HG02623 (cell line): Measurements from ENCODE around the gene WNT7B.

Source experiments
- ATAC-seq: cut with Tn5 transposase; IDR thresholded peaks from one replicate; pipeline ENCODE4 v1.9.1; 2021; ENCODE audit warnings: moderate library complexity; ENCODE audit not compliant: unreplicated experiment

WNT7B gene

GRCh38 chr22:45997077-45997776 is 20.3 kb upstream of the WNT7B start:
- ATAC-seq = no peak

DNA sequence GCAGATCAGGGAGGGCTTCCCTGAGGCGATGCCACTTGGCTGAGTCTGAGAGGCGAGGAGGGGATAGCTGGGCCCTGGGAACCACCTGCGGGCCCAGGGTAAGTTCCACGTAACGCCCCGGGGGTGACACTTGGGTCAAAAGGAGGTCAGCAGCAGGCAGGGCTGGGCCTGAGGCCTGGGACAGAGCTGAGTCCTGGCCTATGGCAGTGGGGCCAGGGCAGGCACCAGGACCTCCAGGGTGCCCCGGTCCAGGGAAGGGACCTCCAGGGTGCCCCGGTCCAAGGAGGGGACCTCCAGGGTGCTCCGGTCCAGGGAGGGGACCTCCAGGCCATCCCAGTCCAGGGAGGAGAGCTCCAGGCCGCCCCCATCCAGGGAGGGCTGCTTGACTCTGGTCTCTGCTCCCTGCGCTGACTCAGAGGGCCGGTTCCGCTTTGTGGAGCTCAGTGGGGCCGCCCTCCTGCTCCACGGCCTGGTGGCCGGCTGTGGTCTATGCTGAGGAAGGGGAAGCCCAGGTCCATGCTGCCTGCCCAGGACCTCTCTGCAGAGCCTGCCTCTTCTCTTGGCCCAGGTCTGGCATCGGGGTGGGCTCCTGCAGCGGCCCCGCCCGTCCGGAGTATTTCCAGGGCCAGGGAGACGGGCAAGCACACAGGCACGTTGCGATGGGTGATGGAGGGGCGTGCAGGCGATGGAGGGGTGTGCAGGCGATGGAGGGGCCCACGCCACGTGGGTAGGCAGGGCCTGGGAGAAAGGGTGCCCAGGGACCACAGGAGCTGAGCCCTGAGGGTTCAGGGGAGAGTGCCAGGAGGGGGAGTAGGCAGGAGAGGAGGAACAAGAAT is 19.5 kb upstream of the WNT7B start:
- no peak for ATAC-seq

GRCh38 chr22:45995405-45996101 is 18.6 kb upstream of the WNT7B start:
- ATAC-seq = no peak

GRCh38 chr22:45994491-45995404 is 17.8 kb upstream of the WNT7B start:
- ATAC-seq = no peak

GRCh38 chr22:45993841-45994240 is 16.9 kb upstream of the WNT7B start:
- ATAC-seq = no peak

DNA sequence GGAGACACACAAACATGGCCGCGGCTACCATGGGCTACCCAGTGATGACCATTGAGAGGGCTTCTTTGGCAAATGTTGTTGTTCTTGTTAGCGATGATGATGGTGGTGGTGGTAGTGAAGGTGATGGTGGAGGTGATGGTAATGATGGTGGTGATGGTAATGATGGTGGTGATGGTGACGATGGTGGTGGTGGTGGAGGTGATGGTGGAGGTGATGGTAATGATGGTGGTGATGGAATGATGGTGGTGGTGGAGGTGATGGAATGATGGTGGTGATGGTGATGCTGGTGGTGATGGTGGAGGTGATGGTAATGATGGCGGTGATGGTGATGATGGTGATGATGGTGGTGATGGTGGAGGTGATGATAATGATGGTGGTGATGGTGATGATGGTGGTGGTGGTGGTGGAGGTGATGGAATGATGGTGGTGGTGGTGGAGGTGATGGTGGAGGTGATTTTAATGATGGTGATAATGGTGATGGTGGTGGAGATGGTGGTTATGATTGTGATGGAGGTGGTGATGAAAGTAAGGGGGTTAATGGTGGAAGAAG is 16.3 kb upstream of the WNT7B start:
- no peak for ATAC-seq

GRCh38 chr22:45992737-45993136 is 15.8 kb upstream of the WNT7B start:
- no peak for ATAC-seq

- no peak for ATAC-seq
Measured at GRCh38 chr22:45991098-45991497, 14.1 kb upstream of the WNT7B start.

DNA sequence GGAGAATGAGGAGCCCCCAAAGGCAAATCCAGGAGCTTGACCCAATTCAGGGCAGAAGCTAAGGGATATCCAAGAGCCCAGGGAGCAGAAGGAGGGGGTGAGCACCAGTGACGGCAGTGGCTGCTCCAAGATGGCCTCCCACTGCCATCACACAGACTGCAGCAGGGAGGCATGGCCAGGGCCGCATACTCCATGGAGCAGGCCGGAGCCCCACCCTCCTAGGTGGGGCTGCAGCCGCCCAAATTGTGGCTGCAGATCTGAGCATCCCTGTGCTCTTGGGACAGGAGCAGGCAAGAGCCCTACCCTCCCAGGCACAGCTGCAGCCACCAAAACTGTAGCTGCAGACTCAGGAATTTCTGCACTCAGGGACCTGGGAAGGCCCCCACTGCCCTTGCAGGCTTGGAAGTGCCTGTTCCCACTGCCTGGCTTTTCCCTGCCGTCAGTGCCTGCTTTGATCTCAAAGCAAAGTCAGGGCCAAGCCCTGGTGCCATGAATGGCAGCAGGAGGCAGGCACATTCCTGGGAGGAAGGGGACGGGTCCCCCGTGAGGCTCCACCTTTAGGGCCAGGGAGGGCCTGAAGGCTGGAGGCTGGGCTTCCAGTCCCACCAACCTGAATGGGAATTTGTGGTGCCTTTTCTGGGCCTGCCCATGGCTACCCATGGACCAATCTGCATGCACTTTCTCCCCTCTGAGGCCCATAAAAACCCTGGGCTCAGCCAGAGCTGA is 10.3 kb upstream of the WNT7B start:
- ATAC-seq = no peak

GRCh38 chr22:45984316-45984916 is 7.5 kb upstream of the WNT7B start:
- no peak for ATAC-seq

- no peak for ATAC-seq
Measured at GRCh38 chr22:45983797-45984196, 6.8 kb upstream of the WNT7B start.

DNA sequence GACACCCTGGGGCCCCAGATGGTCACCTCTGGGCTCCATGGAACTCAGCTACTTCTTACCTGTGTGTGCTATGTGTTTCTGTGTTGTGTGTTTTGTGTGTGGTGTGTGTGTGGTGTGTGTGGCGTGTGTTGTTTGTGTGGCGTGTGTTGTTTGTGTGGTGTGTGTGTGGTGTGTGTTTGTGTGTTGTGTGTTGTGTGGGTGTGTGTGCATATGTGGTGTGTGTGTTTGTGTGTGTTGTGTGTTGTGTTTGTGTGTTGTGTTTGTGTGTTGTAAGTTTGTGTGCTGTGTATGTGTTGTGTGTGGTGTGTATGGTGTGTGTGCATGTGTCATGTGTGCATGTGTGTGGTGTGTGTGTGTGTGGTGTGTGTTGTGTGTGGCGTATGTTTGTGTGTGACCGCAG is 3.8 kb upstream of the WNT7B start:
- ATAC-seq = no peak

DNA sequence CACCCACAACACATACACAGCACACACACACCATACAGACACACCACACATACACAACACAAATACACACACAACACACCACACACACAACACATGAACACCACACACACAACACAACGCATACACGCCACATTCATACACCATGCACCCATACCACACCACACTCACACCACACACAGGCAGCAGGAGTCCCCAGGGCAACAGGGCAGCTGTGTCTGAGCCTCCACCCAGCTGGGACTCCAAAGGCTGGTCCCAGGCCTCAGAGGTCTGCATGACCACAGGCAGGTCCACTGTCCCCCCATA is 3.3 kb upstream of the WNT7B start:
- ATAC-seq = no peak

DNA sequence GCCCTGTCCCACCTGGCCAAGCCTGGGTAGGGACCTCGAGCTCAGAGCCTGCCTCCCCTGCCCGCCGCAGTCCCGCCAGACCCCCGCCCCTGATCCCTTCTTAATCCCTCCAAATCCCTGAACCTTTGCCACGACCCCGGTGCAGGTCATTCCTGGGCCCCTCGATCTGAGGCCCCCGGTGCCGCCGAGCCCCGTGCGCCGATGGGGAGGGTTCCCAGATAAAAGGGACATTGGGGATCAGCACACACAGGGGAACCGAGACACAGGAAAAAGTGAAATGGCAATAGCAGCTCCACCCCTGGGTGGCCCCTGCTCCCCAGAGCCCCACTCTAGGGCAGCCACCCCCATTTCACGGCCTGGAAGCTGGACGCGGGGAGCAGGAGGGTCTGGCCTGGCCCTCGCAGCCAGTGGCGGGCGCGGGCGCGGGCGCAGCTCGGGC is 1.3 kb upstream of the WNT7B start:
- ATAC-seq = no peak

GRCh38 chr22:45977551-45978274 is 751 bp upstream of the WNT7B start:
- ATAC-seq = no peak

- ATAC-seq = no peak
Measured at GRCh38 chr22:45976254-45977002, 534 bp downstream of the WNT7B start.

DNA sequence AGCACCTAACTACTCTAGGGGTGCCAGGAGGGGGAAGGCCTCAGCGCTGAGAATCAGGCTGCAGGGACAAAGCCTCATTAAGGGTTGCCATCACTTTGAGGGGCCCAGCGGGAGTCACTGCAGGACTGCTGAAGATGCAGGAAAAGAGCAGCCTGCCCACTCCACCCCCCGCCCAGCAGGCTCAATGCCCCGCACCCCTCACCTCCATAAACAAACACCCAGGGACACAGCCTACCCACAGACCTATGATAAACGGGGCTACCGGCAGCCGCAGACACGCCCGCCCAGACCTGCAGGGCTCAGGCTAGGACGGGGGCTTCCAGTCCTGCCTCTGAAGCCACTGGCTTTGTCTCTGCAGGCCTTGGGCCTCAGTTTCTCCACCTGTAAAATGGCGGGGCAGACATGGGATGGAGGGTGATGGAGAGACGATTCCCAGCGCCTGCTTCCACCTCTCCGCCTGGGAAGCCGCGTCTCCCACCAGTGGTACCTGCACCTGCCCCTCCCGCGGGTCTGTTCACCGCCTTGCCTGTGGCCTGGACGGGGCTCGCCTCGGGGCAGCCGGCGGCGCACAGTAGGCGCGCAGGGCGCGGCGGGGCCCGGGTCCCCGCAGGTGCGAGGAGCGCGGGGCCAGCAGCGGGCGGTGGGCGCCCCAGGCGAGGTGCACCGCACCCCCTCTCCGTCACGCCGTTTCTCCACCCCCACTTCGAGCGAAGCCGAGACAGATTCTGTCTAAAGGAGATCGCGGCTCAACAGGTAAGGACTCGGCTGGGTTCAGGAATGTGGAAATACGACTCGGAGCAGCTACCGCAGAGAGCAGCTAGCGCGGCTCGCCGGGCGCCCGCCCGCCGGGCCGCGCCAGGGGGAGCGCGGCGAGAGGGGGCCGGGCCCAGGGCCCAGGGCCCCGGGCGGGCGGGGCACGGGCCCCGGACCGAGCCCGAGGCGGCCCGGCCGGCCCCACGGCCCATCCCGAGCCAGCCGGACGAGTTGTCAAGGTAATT is 1.5 kb downstream of the WNT7B start:
- ATAC-seq = no peak
